H1 (cell line): ENCODE data around the gene FAM168B. TPM values are rescaled to one million over a fixed set of nuclear protein-coding genes. Genes with fewer than 3 reads are reported as not detected.
A peak's percentile ranks its signal among the peaks of the same experiment; 100 is the strongest.

ENCODE experiments used
- CTCF ChIA-PET: fragments of 300-600 bp; sonication (Branson Sonifier 250); formaldehyde crosslinking; loops from one replicate; lab custom pipeline; 2021; ENCODE audit not compliant: partially characterized antibody; lab: Charles Lee
- POLR2A ChIA-PET: fragments of 300-600 bp; sonication (Branson Sonifier 250); formaldehyde crosslinking; loops from one replicate; lab custom pipeline; 2021; ENCODE audit warnings: inconsistent platforms; ENCODE audit not compliant: partially characterized antibody; lab: Charles Lee
- DNase-seq, 2 experiments: peaks; one replicate each; pipeline versions ENCODE4 v3.0.0 to v3.0.0-alpha.2; 2010 to 2022; ENCODE audit warnings: low spot score in 2 of 2, low read depth in 1 of 2, mixed read lengths in 1 of 2
- FAIRE-seq: peaks from 2 replicates; lab custom pipeline; 2011; peaks lifted over from hg19 to GRCh38; lab: Jason Lieb, UNC
- H2AFZ ChIP-seq: 2 replicates; pipeline ENCODE4 v1.8.1; 2012; ENCODE audit warnings: low read length, inconsistent platforms
- H2AK5ac ChIP-seq: 2 replicates; pipeline ENCODE4 v1.6.1; 2013; ENCODE audit warnings: low read depth, low read length
- H2BK120ac ChIP-seq: replicated peaks from 2 replicates; pipeline ENCODE3; 2013; ENCODE audit warnings: low read depth, low read length, inconsistent platforms
- H2BK12ac ChIP-seq: 2 replicates; pipeline ENCODE4 v1.6.1; 2013; ENCODE audit warnings: low read depth, low read length
- H2BK15ac ChIP-seq: 2 replicates; pipeline ENCODE4 v1.6.1; 2013; ENCODE audit warnings: low read length
- H2BK20ac ChIP-seq: 2 replicates; pipeline ENCODE4 v1.6.1; 2013; ENCODE audit warnings: low read length
- H2BK5ac ChIP-seq: 2 replicates; pipeline ENCODE4 v1.6.1; 2013; ENCODE audit warnings: low read depth, low read length
- H3K14ac ChIP-seq: 2 replicates; pipeline ENCODE4 v1.6.1; 2013; ENCODE audit warnings: inconsistent platforms; ENCODE audit not compliant: insufficient read length
- H3K18ac ChIP-seq: 2 replicates; pipeline ENCODE4 v1.6.1; 2013; ENCODE audit warnings: low read length; ENCODE audit errors: extremely low read depth
- H3K23ac ChIP-seq: 2 replicates; pipeline ENCODE4 v1.6.1; 2013; ENCODE audit warnings: inconsistent platforms; ENCODE audit not compliant: insufficient read length
- H3K23me2 ChIP-seq: 2 replicates; pipeline ENCODE4 v1.6.1; 2013; ENCODE audit warnings: low read depth, low read length
- H3K27ac ChIP-seq: 2 replicates; pipeline ENCODE4 v1.6.1; 2011; ENCODE audit warnings: low read depth, low read length, inconsistent platforms
- H3K27me3 ChIP-seq, 4 experiments: replicated peaks in 1 of 4; 1 replicate in 1 of 4; 2 replicates in 3 of 4; pipeline versions ENCODE4 v1.6.1 to v1.8.1; 2011 to 2013; ENCODE audit warnings: low read length in 3 of 4, mild to moderate bottlenecking in 3 of 4, inconsistent platforms in 2 of 4, mixed read lengths in 2 of 4, moderate library complexity in 1 of 4; ENCODE audit not compliant: control insufficient read depth in 3 of 4, insufficient read depth in 3 of 4; ENCODE audit errors: extremely low read depth in 1 of 4
- H3K36me3 ChIP-seq, 4 experiments: 2 replicates each; pipeline versions ENCODE4 v1.6.1 to v1.8.1; 2011 to 2013; ENCODE audit warnings: mild to moderate bottlenecking in 4 of 4, low read length in 3 of 4, moderate library complexity in 2 of 4, control low read depth in 1 of 4, inconsistent platforms in 1 of 4; ENCODE audit not compliant: insufficient read depth in 4 of 4, control insufficient read depth in 2 of 4
- H3K4ac ChIP-seq: replicated peaks from 2 replicates; pipeline ENCODE3; 2013; ENCODE audit warnings: low read length, low read depth, mixed read lengths, inconsistent platforms; ENCODE audit not compliant: insufficient read length
- H3K4me1 ChIP-seq, 4 experiments: replicated peaks in 1 of 4; 1 replicate in 1 of 4; 2 replicates in 3 of 4; pipeline versions ENCODE4 v1.6.1 to v1.8.1; 2011 to 2013; ENCODE audit warnings: low read length in 3 of 4, inconsistent platforms in 2 of 4, mixed read lengths in 1 of 4; ENCODE audit not compliant: insufficient read depth in 4 of 4, control insufficient read depth in 3 of 4
- H3K4me2 ChIP-seq, 2 experiments: 2 replicates each; pipeline versions ENCODE4 v1.6.1 to v1.8.1; 2011 to 2013; ENCODE audit warnings: low read depth in 2 of 2, low read length in 2 of 2, control low read depth in 1 of 2, inconsistent platforms in 1 of 2, mild to moderate bottlenecking in 1 of 2; ENCODE audit not compliant: insufficient read depth in 1 of 2
- H3K4me3 ChIP-seq, 4 experiments: fragments of 200-600, 300-600 bp in 1 of 4; sonication (generic), shearing (Covaris generic), sonication (Bioruptor Twin) in 1 of 4; 2 replicates each; pipeline versions ENCODE4 v1.5.1 to v1.8.1; 2011 to 2016; ENCODE audit warnings: low read length in 4 of 4, low read depth in 3 of 4, control low read depth in 2 of 4, inconsistent platforms in 2 of 4, mild to moderate bottlenecking in 2 of 4, mixed read lengths in 1 of 4, moderate library complexity in 1 of 4; ENCODE audit not compliant: insufficient read depth in 2 of 4; ENCODE audit errors: extremely low read depth in 1 of 4
- H3K56ac ChIP-seq: replicated peaks from 2 replicates; pipeline ENCODE3; 2013; ENCODE audit warnings: low read depth, mild to moderate bottlenecking, mixed read lengths, low read length, inconsistent platforms; ENCODE audit not compliant: insufficient read length
- H3K79me1 ChIP-seq: 2 replicates; pipeline ENCODE4 v1.6.1; 2013; ENCODE audit warnings: low read depth, low read length, control low read depth
- H3K79me2 ChIP-seq, 2 experiments: 2 replicates each; pipeline versions ENCODE4 v1.6.1 to v1.8.1; 2012 to 2013; ENCODE audit warnings: low read length in 2 of 2, mild to moderate bottlenecking in 2 of 2, inconsistent platforms in 1 of 2; ENCODE audit not compliant: insufficient read depth in 2 of 2, control insufficient read depth in 1 of 2
- H3K9ac ChIP-seq, 4 experiments: replicated peaks in 1 of 4; 1 replicate in 1 of 4; 2 replicates in 3 of 4; pipeline versions ENCODE4 v1.6.1 to v1.8.1; 2011 to 2013; ENCODE audit warnings: low read depth in 3 of 4, low read length in 3 of 4, control low read depth in 2 of 4, mild to moderate bottlenecking in 2 of 4, moderate library complexity in 2 of 4, inconsistent platforms in 1 of 4; ENCODE audit errors: extremely low read depth in 1 of 4
- H3K9me3 ChIP-seq, 2 experiments: 2 replicates each; pipeline versions ENCODE4 v1.6.1 to v1.8.1; 2012 to 2013; ENCODE audit warnings: mild to moderate bottlenecking in 2 of 2, moderate library complexity in 2 of 2, control low read depth in 1 of 2, inconsistent platforms in 1 of 2, low read depth in 1 of 2, low read length in 1 of 2, mixed read lengths in 1 of 2; ENCODE audit not compliant: insufficient read depth in 2 of 2
- H4K20me1 ChIP-seq, 2 experiments: replicated peaks in 1 of 2; 2 replicates each; pipeline versions ENCODE3 to v1.8.1; 2011 to 2013; ENCODE audit warnings: inconsistent platforms in 2 of 2, low read length in 2 of 2, mild to moderate bottlenecking in 1 of 2; ENCODE audit not compliant: insufficient read depth in 2 of 2, control insufficient read depth in 1 of 2
- H4K5ac ChIP-seq: 2 replicates; pipeline ENCODE4 v1.6.1; 2013; ENCODE audit warnings: low read length, low read depth, mixed read lengths, inconsistent platforms; ENCODE audit not compliant: insufficient read length
- H4K8ac ChIP-seq: 2 replicates; pipeline ENCODE4 v1.8.0; 2013; ENCODE audit warnings: mild to moderate bottlenecking, moderate library complexity, low read length, inconsistent platforms; ENCODE audit not compliant: insufficient read depth; ENCODE audit errors: extremely low read depth
- H4K91ac ChIP-seq: replicated peaks from 2 replicates; pipeline ENCODE3; 2013; ENCODE audit warnings: low read length, mixed read lengths, inconsistent platforms; ENCODE audit not compliant: insufficient read length
- EGR1 ChIP-seq: IDR thresholded peaks from 2 replicates; pipeline ENCODE4 v1.6.1; 2011; ENCODE audit warnings: low read depth, low read length, borderline replicate concordance
- HDAC2 ChIP-seq, 2 experiments: fragments of 300-600 bp in 1 of 2; sonication (generic) in 1 of 2; IDR thresholded peaks; 2 replicates each; pipeline ENCODE4 v1.6.1; 2011 to 2012; ENCODE audit warnings: low read depth in 2 of 2, low read length in 2 of 2, mild to moderate bottlenecking in 2 of 2, moderate library complexity in 2 of 2, borderline replicate concordance in 1 of 2, inconsistent platforms in 1 of 2
- KDM5A ChIP-seq: fragments of 200-600 bp; IDR thresholded peaks from 2 replicates; pipeline ENCODE4 v1.7.1; 2012; ENCODE audit warnings: mild to moderate bottlenecking, low read length, inconsistent platforms, mixed read lengths
- NANOG ChIP-seq: IDR thresholded peaks from 2 replicates; pipeline ENCODE4 v1.6.1; 2011; ENCODE audit warnings: low read length, low read depth, mild to moderate bottlenecking, inconsistent platforms; ENCODE audit not compliant: insufficient read depth, poor library complexity, severe bottlenecking
- NRF1 ChIP-seq: IDR thresholded peaks from 2 replicates; pipeline ENCODE4 v1.6.1; 2011; ENCODE audit warnings: mild to moderate bottlenecking, low read depth, low read length, improper control_type of control experiment
- PHF8 ChIP-seq: fragments of 200-600 bp; sonication (generic); conservative IDR thresholded peaks from 2 replicates; pipeline ENCODE4 v1.7.1; 2012; ENCODE audit warnings: low read depth, mild to moderate bottlenecking, inconsistent platforms, low read length, moderate library complexity
- POU5F1 ChIP-seq: IDR thresholded peaks from 2 replicates; pipeline ENCODE4 v1.6.1; 2011; ENCODE audit warnings: low read depth, mild to moderate bottlenecking, low read length, moderate library complexity
- TBP ChIP-seq: IDR thresholded peaks from 2 replicates; pipeline ENCODE4 v1.6.1; 2011; ENCODE audit warnings: low read depth, low read length, improper control_type of control experiment
- WGBS, 2 experiments: shearing (Covaris generic) in 1 of 2; methylation state at CpG; one replicate each; pipeline versions ENCODE4 v1.1.6 to v1.1.7; 2013 to 2015; ENCODE audit warnings: low lambda C conversion rate in 2 of 2, mixed read lengths in 2 of 2, inconsistent platforms in 1 of 2, low coverage in 1 of 2, missing lambda C conversion rate in 1 of 2; ENCODE audit not compliant: insufficient replicate concordance in 2 of 2, insufficient coverage in 1 of 2, insufficient read length in 1 of 2; ENCODE audit errors: extremely low coverage in 1 of 2, missing lambda C conversion rate in 1 of 2; 5-methylcytosine and 5-hydroxymethylcytosine counted together
- long read RNA-seq, 2 experiments: library from RNA in 1 of 2; library from capped mRNA in 1 of 2; stranded (forward); transcript quantifications; one replicate each; pipeline ENCODE4 v2.0.0, GENCODE V29; 2021; ENCODE audit warnings: inconsistent platforms in 1 of 2
- polyA minus RNA-seq, 3 experiments: library from RNA; depleted of rRNA, polyadenylated mRNA; stranded (reverse); fragments of >200 nt; gene quantifications; 1 replicate in 2 of 3; 2 replicates in 1 of 3; pipeline ENCODE4 v1.2.3, GENCODE V29; 2011
- polyA plus RNA-seq, 7 experiments: library from polyadenylated mRNA; depleted of rRNA in 3 of 7; stranded (reverse) in 5 of 7; unstranded in 2 of 7; fragments of >200 nt in 5 of 7; fragments of 200-250 nt in 2 of 7; gene quantifications; 1 replicate in 5 of 7; 2 replicates in 1 of 7; 4 replicates in 1 of 7; pipeline versions ENCODE4 v1.2.1 to v1.2.3, GENCODE V29; 2011 to 2013; ENCODE audit warnings: missing spikeins in 2 of 7, mixed read lengths in 2 of 7
- total RNA-seq: library from RNA; stranded (reverse); fragmentation: NEBNext Ultra II Directional; extraction: Animal tissue kit (Norgen Biotek cat#: 25700); gene quantifications from 2 replicates; pipeline ENCODE4 v1.2.1, GENCODE V29; 2021

The FAM168B gene
- total RNA-seq, result 58.1 and 61.9 TPM in 2 replicates
- polyA plus RNA-seq (2011; rRNA removed), result 123 and 162 TPM in 2 replicates
- polyA plus RNA-seq (2011; cell fraction: cytosol; rRNA removed), result 78.4 TPM
- 118 TPM for polyA plus RNA-seq (2011; cell fraction: nucleus; rRNA removed)
- 38.3 to 47.2 TPM (median 42.6 TPM) in 4 replicates for polyA plus RNA-seq (2012, experiment 1 of 2)
- polyA plus RNA-seq (2012, experiment 2 of 2), result 7.9 TPM
- 42.7 TPM for polyA plus RNA-seq (2013, experiment 1 of 2)
- polyA plus RNA-seq (2013, experiment 2 of 2), result 44.3 TPM
- 72.8 and 107 TPM in 2 replicates for polyA minus RNA-seq (2011; rRNA and poly(A)+ RNA removed)
- 48.7 TPM for polyA minus RNA-seq (2011; cell fraction: cytosol; rRNA and poly(A)+ RNA removed)
- 26.0 TPM for polyA minus RNA-seq (2011; cell fraction: nucleus; rRNA and poly(A)+ RNA removed)
- long read RNA-seq, experiment 1, transcript FAM168B-201 (7 exons, 944 nt), result major isoform, 5 of 36 reads
- long read RNA-seq, experiment 1, partial matches to known transcripts, result 2 of 36 reads
- long read RNA-seq, experiment 1, other reads (novel, unspliced or antisense), result 29 of 36 reads
- long read RNA-seq, experiment 2, partial matches to known transcripts, result 0 of 25 reads
- long read RNA-seq, experiment 2, other reads (novel, unspliced or antisense), result 25 of 25 reads

- POLR2A ChIA-PET, result interaction anchor here (0.6 to 5.1 kb wide), 27 partner anchors 11 to 1550 kb away, joined by 3 to 60 read pairs (median 5); partner anchors contain the start of gene PLEKHB2
- FAIRE-seq (no peak), DNase-seq (peak; percentile 57 to 93)
- H3K9ac ChIP-seq, result peak within 1 kb of the TSS; percentile 90 to 99 (median 98)
- peak within 1 kb of the TSS; percentile 83 for H3K18ac ChIP-seq
- peaks cover 0 to 3% of the 10 kb centered on the region in 2 experiments for H4K20me1 ChIP-seq
- H3K56ac ChIP-seq, result peak within 1 kb of the TSS; percentile 96
- peak within 1 kb of the TSS; percentile 87; the same call in 1 of the 2 replicates for H2BK5ac ChIP-seq
- 2% methylated on average over 73 of the region's 107 CpGs; no CpG with 5 or more reads in 1 of the 2 experiments for WGBS, 2 experiments
- H3K27ac ChIP-seq, result peak within 1 kb of the TSS; percentile 99
- no peak within 1 kb of the TSS for H2BK20ac ChIP-seq
- no peak within 1 kb of the TSS for H3K14ac ChIP-seq
- H3K23ac ChIP-seq, result no peak within 1 kb of the TSS
- H2BK12ac ChIP-seq, result no peak within 1 kb of the TSS
- H3K4me2 ChIP-seq, result peak within 1 kb of the TSS; percentile 73 to 86
- H2AK5ac ChIP-seq, result no peak within 1 kb of the TSS
- H4K8ac ChIP-seq, result peak within 1 kb of the TSS; percentile 100
- H3K36me3 ChIP-seq, result peaks cover 6 to 18% (median 9%) of the 10 kb centered on the region in 4 experiments
- H4K5ac ChIP-seq, result peak within 1 kb of the TSS; percentile 97
- 0 out of 2 replicates have a peak within 1 kb of the TSS, but pooled peaks have one; percentile 73 for H2AFZ ChIP-seq
- peak within 1 kb of the TSS; percentile 79 to 94 (median 87) for H3K4me3 ChIP-seq
- no peaks in the 10 kb centered on the region for H3K9me3 ChIP-seq
- peaks cover 23 to 45% of the 10 kb centered on the region in 2 experiments for H3K79me2 ChIP-seq
- peak within 1 kb of the TSS; percentile 6 for H2BK120ac ChIP-seq
- no peaks in the 10 kb centered on the region for H3K79me1 ChIP-seq
- CTCF ChIA-PET, result interaction anchor here (1.7 kb wide), 1 partner anchor 10 kb away, joined by 8 read pairs; no protein-coding TSS in a partner anchor
- no peaks in the 10 kb centered on the region for H3K27me3 ChIP-seq
- H4K91ac ChIP-seq, result no peak within 1 kb of the TSS
- H3K23me2 ChIP-seq, result no peaks in the 10 kb centered on the region
- no peaks in the 10 kb centered on the region for H3K4me1 ChIP-seq
- no peak within 1 kb of the TSS for H3K4ac ChIP-seq
- no peak within 1 kb of the TSS for H2BK15ac ChIP-seq
- TF ChIP-seq NANOG (no peak), PHF8 (peak; percentile 99), TBP (0 out of 2 replicates have a peak, but pooled peaks have one; percentile 33), HDAC2 (IDR thresholded peaks at IDR 0.05; ENCODE audit: borderline replicate concordance in 1 of 2, low read depth in 2 of 2, low read length in 2 of 2) (no peak), NRF1 (peak; percentile 15; the same call in 1 of the 2 replicates), POU5F1 (no peak), EGR1 (peak; percentile 24; the same call in 1 of the 2 replicates), KDM5A (no peak)
Observed at GRCh38 chr2:131093006-131093695, at the start of gene FAM168B. Gene FAM168B, minus strand, starts transcription at chr2:131093460. Its CDS starts 10,814 bp downstream, at chr2:131082646.
